ENCODE measurements around the gene SLC9B1.

Gene SLC9B1, protein sequence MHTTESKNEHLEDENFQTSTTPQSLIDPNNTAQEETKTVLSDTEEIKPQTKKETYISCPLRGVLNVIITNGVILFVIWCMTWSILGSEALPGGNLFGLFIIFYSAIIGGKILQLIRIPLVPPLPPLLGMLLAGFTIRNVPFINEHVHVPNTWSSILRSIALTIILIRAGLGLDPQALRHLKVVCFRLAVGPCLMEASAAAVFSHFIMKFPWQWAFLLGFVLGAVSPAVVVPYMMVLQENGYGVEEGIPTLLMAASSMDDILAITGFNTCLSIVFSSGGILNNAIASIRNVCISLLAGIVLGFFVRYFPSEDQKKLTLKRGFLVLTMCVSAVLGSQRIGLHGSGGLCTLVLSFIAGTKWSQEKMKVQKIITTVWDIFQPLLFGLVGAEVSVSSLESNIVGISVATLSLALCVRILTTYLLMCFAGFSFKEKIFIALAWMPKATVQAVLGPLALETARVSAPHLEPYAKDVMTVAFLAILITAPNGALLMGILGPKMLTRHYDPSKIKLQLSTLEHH

DNA sequence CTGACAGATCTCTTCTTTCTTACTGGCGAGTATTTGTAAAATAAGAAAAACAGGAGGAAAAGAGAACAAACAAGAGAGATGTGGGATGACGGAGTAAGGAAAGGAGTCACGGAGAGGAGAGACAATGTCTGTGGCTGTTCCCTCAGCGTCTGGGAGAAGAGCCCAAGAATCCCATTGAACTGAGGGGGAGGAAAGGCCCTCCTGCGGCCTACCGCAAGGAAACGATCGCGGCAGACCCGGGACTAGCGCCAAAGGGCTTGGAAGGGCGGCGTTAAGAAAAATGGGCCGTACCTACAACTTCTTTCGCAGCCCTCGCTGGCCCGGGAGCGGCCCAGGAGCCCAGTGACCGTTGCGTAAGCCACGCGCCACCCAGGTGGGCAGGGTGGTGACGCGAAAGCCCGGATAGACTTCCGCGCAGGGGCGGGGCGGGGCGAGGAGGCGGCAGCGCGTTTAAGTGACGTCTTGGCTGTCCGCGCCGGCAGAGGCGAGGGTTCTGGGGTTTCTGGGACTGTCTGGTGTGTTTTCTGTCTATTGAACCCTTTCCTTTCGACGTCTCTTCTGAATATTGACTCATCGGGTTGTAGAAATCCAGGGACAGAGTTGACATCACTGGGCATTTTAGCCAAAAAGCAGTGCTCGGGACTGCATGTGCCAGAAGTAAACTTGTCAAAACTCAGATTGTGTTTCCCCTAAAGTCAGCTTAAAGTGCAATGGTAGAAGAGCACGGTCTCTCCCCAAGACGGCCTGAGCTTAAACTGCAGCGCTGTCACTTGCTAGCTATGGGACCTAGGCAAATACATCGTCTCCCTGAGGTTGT is at the start of gene SLC9B1:
TSS of gene SLC9B1 (minus strand) at position 398 of the 817 bp plus-strand sequence. CDS start 27,994 bp downstream, outside the sequence.
- peak; percentile 72 for FAIRE-seq
- peak; percentile 53; the same call in 1 of the 2 replicates for TF ChIP-seq POLR2A (IDR thresholded peaks at IDR 0.05; ENCODE audit: low read depth, low read length)
- DNase-seq (ENCODE audit: insufficient read length, low spot score): peak; percentile 63

DNA sequence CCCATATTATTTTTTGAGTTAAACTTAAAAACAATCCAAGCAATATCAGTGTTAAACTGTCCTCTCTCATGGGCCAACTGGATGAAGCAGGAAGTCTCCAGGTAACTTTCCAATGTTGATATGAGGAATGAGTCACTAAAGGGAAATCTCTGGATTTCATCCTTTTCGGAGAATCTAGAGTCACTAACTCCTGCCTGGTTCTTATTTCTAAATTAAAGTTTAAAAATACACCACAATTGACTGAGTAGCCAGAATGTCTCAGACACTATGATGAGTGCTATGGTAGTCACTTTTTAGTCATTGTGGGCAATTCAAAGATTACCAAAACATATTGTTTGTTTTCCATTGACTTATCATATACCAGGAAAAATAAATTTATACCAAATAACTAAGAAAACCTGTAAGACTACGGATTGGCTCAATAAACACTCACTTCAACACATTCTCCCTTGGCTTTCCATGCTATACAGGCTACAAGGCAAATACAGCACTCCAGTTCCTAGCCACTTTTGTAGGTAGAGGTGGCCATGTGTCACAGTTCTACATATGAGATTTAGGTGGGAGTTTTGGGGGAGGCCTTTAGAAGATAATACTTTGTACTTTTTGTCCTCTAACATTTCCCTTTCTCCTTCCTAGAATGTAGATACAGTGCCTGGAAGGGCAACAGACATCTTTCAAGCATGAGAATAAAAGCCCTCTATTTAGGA is 48.5 kb upstream of the SLC9B1 start:
- no peak for FAIRE-seq
- TF ChIP-seq POLR2A (IDR thresholded peaks at IDR 0.05; ENCODE audit: low read depth, low read length): no peak
- DNase-seq (ENCODE audit: insufficient read length, low spot score): no peak

DNA sequence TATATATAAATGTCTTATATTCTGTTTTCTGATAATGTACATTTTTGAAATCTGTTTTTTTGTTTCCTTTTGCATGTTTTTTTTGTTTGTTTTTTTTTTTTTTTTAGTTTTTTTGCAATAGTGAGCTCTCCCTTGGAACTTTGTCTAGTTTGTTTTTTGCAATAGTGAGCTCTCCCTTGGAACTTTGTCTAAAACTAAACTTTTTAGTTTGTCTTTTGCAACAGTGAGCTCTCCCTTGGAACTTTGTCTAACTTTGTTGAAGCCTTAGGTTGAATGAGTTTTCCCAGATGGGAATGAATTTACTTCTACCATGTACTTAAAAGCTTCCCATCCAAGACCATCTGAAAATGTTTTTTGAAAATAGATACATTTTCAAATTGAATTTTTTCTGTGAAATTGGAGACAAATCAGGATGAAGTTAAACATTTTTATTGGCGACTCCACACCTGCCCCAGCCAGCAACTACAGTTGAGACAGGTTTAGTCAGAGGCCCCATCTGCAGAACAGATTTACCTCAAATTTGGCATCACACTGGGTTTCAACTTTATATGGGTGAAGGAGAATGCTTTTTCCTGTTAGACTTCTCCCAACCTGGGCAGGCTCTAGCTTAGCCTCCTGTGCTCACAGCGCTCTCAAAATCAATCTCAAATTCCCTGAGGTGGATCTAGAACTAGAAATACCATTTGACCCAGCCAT is 41.1 kb upstream of the SLC9B1 start:
- FAIRE-seq: no peak
- DNase-seq (ENCODE audit: insufficient read length, low spot score): no peak
- no peak for TF ChIP-seq POLR2A (IDR thresholded peaks at IDR 0.05; ENCODE audit: low read depth, low read length)

DNA sequence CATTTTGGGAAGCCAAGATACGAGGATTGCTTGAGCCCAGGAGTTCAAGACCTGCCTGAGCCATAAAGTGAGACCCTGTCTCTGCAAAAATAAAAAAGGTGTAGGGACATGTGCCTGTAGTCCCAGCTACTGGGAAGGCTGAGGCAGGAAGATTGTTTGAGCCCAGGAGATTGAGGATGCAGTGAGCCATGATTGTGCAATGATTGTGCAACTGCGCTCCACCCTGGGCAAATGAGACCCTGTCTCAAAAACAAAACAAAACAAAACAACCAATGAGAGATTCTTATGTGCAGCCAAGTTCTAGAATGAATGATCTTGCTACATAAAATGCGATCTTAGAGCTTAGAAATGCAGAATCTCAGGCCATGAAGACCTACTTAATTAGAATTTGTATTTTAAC is 34.5 kb upstream of the SLC9B1 start:
- DNase-seq (ENCODE audit: insufficient read length, low spot score): no peak
- no peak for FAIRE-seq
- TF ChIP-seq POLR2A (IDR thresholded peaks at IDR 0.05; ENCODE audit: low read depth, low read length): no peak

DNA sequence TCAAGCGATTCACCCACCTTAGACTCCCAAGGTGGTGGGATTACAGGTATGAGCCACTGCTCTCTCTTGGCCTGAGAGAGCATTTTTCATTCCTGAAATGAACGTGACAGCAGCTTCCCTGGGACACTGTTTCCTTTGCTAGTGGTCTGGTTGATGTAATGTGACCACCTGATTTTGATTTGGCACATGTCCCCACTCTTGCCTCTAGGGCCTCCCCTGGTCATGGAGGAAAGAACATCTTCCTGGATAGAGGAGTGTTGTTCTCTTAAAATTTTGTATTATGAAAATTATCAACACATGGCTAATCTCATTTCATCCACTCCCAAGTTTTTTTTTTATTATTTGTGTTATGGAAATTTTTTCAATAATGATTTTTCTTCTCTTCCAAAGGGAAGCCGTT is 33.3 kb upstream of the SLC9B1 start:
- no peak for TF ChIP-seq POLR2A (IDR thresholded peaks at IDR 0.05; ENCODE audit: low read depth, low read length)
- no peak for DNase-seq (ENCODE audit: insufficient read length, low spot score)
- FAIRE-seq: no peak

DNA sequence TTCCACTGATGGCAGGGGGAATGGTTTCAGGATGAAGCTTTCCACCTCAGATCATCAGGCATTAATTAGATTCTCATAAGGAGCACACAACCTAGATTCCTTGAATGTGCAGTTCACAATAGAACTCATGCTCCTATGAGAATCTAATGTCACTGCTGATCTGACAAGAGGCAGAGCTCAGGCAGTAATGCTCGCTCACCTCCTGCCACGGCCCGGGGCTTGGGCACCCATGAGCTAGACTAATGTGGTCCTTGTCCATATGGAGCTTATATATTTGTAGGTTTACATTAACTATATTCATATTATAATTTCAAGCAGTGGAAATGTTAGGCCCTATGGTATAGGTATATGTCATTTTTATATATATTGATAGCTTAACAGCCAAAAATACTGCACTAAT is 32.6 kb upstream of the SLC9B1 start:
- TF ChIP-seq POLR2A (IDR thresholded peaks at IDR 0.05; ENCODE audit: low read depth, low read length): no peak
- no peak for FAIRE-seq
- DNase-seq (ENCODE audit: insufficient read length, low spot score): no peak

DNA sequence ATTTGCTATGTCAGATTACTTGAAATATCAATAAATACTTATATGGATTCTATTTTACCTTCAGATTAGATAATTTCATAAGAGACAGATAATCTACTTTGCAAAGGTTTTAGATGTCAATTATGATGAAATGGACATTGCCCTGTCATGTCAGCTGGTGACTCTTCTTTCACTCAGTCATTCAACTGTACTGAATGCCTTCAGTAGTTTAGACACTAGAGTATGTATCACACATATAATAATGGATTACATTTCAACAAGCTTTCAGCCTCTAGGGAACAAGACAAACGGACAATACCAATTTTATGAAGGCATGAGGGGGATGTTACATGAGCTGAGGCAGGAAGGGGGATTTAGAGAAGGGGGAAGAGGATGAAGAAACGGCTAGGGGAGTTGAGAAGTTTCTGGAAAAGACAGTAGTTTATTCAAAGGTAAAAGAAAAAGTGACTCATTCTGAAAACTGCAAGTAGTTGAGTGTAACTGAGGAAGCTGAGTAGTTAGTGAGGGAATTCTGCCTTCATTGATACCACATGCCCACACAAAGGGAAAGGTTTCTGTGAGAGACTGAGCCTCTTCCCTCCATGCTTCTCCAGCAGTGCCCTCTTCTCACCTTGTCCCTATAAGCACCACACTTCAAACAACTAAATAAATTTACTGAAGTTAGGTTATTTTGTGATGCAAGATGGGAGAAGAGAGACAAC is 31.4 kb upstream of the SLC9B1 start:
- FAIRE-seq (no peak), DNase-seq (ENCODE audit: insufficient read length, low spot score) (no peak)
- TF ChIP-seq POLR2A (IDR thresholded peaks at IDR 0.05; ENCODE audit: low read depth, low read length): no peak

DNA sequence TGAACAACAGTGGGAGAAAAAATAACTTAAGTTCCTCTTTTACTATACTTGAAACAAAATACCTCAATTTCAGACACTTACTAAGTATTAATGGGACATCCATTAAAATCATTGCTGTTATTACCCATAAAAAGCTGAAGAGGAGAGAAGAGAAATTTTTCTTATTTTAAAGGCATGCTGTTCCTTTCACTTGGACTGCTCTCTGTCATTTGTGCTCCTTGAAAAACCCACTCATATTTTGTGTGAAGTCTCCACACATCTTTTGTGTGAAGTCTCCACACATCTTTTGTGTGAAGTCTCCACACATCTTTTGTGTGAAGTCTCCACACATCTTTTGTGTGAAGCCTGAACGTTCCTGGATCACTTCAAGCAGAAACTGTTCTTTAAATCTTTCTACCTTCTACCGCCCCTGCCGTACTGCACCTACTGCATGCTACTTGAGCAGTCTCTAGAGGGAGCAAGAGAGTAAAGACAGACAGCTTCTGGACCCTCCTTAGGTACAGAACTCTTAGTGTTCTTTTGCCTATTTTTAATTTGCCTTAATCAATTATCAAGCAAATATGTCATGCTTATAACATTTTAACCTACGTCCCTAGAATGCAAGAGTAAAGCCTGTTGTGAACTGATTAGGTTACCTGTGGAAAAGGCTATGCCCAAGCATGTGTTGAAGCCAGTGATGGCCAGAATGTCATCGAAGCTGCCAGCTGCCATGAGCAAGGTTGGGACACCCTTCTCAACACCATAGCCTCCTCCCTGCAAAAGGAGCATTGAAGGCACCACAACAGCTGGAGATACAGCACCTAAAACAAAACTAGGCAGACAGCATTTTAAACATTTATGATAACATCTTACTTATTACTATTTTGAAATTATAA is 27.1 kb upstream of the SLC9B1 start:
- FAIRE-seq (no peak), DNase-seq (ENCODE audit: insufficient read length, low spot score) (no peak)
- no peak for TF ChIP-seq POLR2A (IDR thresholded peaks at IDR 0.05; ENCODE audit: low read depth, low read length)

DNA sequence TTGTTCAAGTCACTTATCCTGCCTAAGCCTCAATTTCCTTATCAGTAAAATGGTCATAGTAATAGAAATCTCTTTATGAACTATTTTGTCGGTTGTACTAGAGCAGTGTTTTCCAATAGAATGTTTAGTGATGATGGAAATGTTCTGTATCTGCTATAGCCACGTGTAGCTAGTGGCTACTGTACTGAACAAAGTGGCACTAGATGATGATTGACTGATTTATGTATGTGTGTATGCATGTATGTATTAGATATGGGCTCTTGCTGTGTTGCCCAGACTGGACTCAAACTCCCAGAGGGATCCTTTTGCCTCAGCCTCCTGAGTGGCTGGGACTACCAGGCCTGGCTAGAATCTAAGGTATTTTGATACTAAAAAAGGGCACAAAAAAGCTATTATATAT is 24.7 kb upstream of the SLC9B1 start:
- DNase-seq (ENCODE audit: insufficient read length, low spot score) (no peak), FAIRE-seq (no peak)
- TF ChIP-seq POLR2A (IDR thresholded peaks at IDR 0.05; ENCODE audit: low read depth, low read length): no peak

DNA sequence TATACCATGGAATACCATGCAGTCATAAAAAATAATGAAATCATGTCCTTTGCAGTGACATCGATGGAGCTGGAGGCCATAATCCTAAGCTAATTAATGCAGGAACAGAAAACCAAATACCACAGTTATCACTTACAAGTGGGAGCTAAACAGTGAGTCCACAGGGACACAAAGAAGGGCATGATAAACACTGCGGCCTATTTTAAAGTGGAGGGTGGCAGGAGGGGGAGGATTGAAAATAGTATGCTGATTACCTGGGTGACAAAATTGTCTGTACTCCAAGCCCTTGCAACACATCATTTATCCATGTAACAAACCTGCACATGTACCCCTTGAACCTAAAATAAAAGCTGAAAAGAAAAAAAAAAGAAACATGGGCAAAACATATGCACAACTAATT is 16.7 kb upstream of the SLC9B1 start:
- FAIRE-seq (no peak), DNase-seq (ENCODE audit: insufficient read length, low spot score) (no peak)
- no peak for TF ChIP-seq POLR2A (IDR thresholded peaks at IDR 0.05; ENCODE audit: low read depth, low read length)

DNA sequence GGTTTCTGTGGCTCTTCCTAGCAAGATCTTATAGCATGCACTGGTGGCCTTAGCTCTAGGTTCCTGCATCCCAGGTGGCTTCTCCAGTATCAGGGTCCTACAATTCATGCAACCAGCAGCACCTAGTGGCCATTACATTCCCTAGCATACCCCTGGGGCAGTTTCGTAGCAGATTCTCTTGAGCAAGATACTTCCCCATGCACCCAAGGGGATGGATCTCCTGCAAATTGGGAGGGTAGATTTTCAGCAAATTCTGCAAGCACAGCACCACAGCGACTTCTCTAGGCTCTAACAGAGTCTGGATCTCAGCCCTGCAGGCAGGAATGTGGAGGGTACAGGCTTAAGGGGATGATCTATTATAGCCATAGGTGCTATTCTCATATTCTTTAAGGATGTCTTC is 13.1 kb upstream of the SLC9B1 start:
- no peak for DNase-seq (ENCODE audit: insufficient read length, low spot score)
- TF ChIP-seq POLR2A (IDR thresholded peaks at IDR 0.05; ENCODE audit: low read depth, low read length): no peak
- no peak for FAIRE-seq

DNA sequence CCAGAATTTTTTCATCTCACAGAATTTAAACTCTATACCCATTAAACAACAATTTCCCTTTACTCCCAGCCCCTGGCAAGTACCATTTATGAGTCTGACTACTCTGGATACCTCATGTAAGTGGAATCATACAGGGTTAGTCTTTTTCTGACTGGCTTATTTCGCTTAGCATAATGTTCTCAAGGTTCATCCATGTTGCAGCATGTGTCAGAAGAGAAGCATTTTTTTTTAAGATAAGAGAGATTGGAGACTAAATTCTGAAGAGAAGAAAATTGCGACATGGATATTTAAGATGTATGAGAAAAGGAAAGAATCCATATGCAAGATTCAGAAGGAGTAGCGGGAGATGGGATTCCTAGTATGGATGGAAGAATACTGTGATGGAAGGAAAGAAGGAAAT is 11.3 kb upstream of the SLC9B1 start:
- no peak for TF ChIP-seq POLR2A (IDR thresholded peaks at IDR 0.05; ENCODE audit: low read depth, low read length)

More for the DNA sequence above, 11.3 kb upstream of the SLC9B1 start:
- FAIRE-seq (no peak), DNase-seq (ENCODE audit: insufficient read length, low spot score) (no peak)

Data from H54 (cell line).